ENCODE data around the gene RCBTB1. TPM values are rescaled to one million over a fixed set of nuclear protein-coding genes. Genes with fewer than 3 reads are reported as not detected.

RCBTB1 gene
- total RNA-seq, 1 experiment from 2014 or later = 41.1 TPM

- peaks cover 18% of the 10 kb centered on the region for H3K4me1 ChIP-seq (ENCODE audit: low read length)
- no peak overlapping the region for H3K4me2 ChIP-seq (ENCODE audit: low read depth, low read length, poor library complexity, severe bottlenecking)
- H3K27me3 ChIP-seq (ENCODE audit: low read length) = no peaks in the 10 kb centered on the region
- no peak overlapping the region for H2AFZ ChIP-seq (ENCODE audit: low read length)
- no peaks in the 10 kb centered on the region for H4K20me1 ChIP-seq (ENCODE audit: insufficient read depth, low read depth, low read length)
- H3K27ac ChIP-seq (ENCODE audit: low read length) = no peak overlapping the region
- H3K79me2 ChIP-seq (ENCODE audit: low read length) = no peaks in the 10 kb centered on the region
- no peak overlapping the region for H3K9ac ChIP-seq (ENCODE audit: low read length)
- no peak for DNase-seq
- H3K36me3 ChIP-seq (ENCODE audit: insufficient read depth, low read length) = peaks cover 57% of the 10 kb centered on the region
- H3K9me2 ChIP-seq (replicated peaks; ENCODE audit: insufficient read depth, low read length) = no peaks in the 10 kb centered on the region
- H3K9me3 ChIP-seq (ENCODE audit: low read length) = no peaks in the 10 kb centered on the region
- H3K4me3 ChIP-seq (ENCODE audit: low read length) = no peak overlapping the region
Measured at GRCh38 chr13:49543656-49544055, 41.7 kb downstream of the RCBTB1 start.

- no peaks in the 10 kb centered on the region for H3K9me3 ChIP-seq (ENCODE audit: low read length)
- no peak overlapping the region for H2AFZ ChIP-seq (ENCODE audit: low read length)
- DNase-seq = no peak
- H3K27me3 ChIP-seq (ENCODE audit: low read length) = no peaks in the 10 kb centered on the region
- H3K9me2 ChIP-seq (replicated peaks; ENCODE audit: insufficient read depth, low read length) = no peaks in the 10 kb centered on the region
- H3K79me2 ChIP-seq (ENCODE audit: low read length) = no peaks in the 10 kb centered on the region
- peaks cover 49% of the 10 kb centered on the region; the same call in 1 of the 2 replicates for H3K36me3 ChIP-seq (ENCODE audit: insufficient read depth, low read length)
- no peak overlapping the region for H3K4me2 ChIP-seq (ENCODE audit: low read depth, low read length, poor library complexity, severe bottlenecking)
- no peak overlapping the region for H3K9ac ChIP-seq (ENCODE audit: low read length)
- no peak overlapping the region for H3K4me3 ChIP-seq (ENCODE audit: low read length)
- H3K27ac ChIP-seq (ENCODE audit: low read length) = peak overlapping the region; percentile 71
- H3K4me1 ChIP-seq (ENCODE audit: low read length) = peaks cover 34% of the 10 kb centered on the region
- no peaks in the 10 kb centered on the region for H4K20me1 ChIP-seq (ENCODE audit: insufficient read depth, low read depth, low read length)
Measured at GRCh38 chr13:49540552-49540951, 44.8 kb downstream of the RCBTB1 start.

- H2AFZ ChIP-seq (ENCODE audit: low read length) = no peak overlapping the region
- H3K4me2 ChIP-seq (ENCODE audit: low read depth, low read length, poor library complexity, severe bottlenecking) = no peak overlapping the region
- no peaks in the 10 kb centered on the region for H3K27me3 ChIP-seq (ENCODE audit: low read length)
- H3K4me1 ChIP-seq (ENCODE audit: low read length) = peaks cover 34% of the 10 kb centered on the region
- peaks cover 44% of the 10 kb centered on the region; the same call in 1 of the 2 replicates for H3K36me3 ChIP-seq (ENCODE audit: insufficient read depth, low read length)
- H4K20me1 ChIP-seq (ENCODE audit: insufficient read depth, low read depth, low read length) = no peaks in the 10 kb centered on the region
- H3K9me3 ChIP-seq (ENCODE audit: low read length) = no peaks in the 10 kb centered on the region
- peak overlapping the region; percentile 71 for H3K27ac ChIP-seq (ENCODE audit: low read length)
- no peak overlapping the region for H3K4me3 ChIP-seq (ENCODE audit: low read length)
- no peak overlapping the region for H3K9ac ChIP-seq (ENCODE audit: low read length)
- DNase-seq = no peak
- H3K79me2 ChIP-seq (ENCODE audit: low read length) = peaks cover 3% of the 10 kb centered on the region; the same call in 1 of the 2 replicates
- H3K9me2 ChIP-seq (replicated peaks; ENCODE audit: insufficient read depth, low read length) = no peaks in the 10 kb centered on the region
Measured at GRCh38 chr13:49539746-49540145, 45.6 kb downstream of the RCBTB1 start.

- no peak overlapping the region for H3K9ac ChIP-seq (ENCODE audit: low read length)
- peaks cover 40% of the 10 kb centered on the region; the same call in 1 of the 2 replicates for H3K36me3 ChIP-seq (ENCODE audit: insufficient read depth, low read length)
- no peak overlapping the region for H3K4me2 ChIP-seq (ENCODE audit: low read depth, low read length, poor library complexity, severe bottlenecking)
- no peaks in the 10 kb centered on the region for H4K20me1 ChIP-seq (ENCODE audit: insufficient read depth, low read depth, low read length)
- H3K4me3 ChIP-seq (ENCODE audit: low read length) = no peak overlapping the region
- peaks cover 35% of the 10 kb centered on the region for H3K4me1 ChIP-seq (ENCODE audit: low read length)
- H3K27ac ChIP-seq (ENCODE audit: low read length) = peak overlapping the region; percentile 71
- no peaks in the 10 kb centered on the region for H3K9me3 ChIP-seq (ENCODE audit: low read length)
- H2AFZ ChIP-seq (ENCODE audit: low read length) = no peak overlapping the region
- no peaks in the 10 kb centered on the region for H3K27me3 ChIP-seq (ENCODE audit: low read length)
- H3K79me2 ChIP-seq (ENCODE audit: low read length) = peaks cover 3% of the 10 kb centered on the region; the same call in 1 of the 2 replicates
- no peaks in the 10 kb centered on the region for H3K9me2 ChIP-seq (replicated peaks; ENCODE audit: insufficient read depth, low read length)
- DNase-seq = no peak
Measured at GRCh38 chr13:49539313-49539712, 46.0 kb downstream of the RCBTB1 start.

GRCh38 chr13:49538404-49538803 lies 47.0 kb downstream of the RCBTB1 start:
- Histone ChIP-seq H3K4me2 (ENCODE audit: low read depth, low read length, poor library complexity, severe bottlenecking) (no peak overlapping the region), H3K9ac (ENCODE audit: low read length) (no peak overlapping the region), H3K27me3 (ENCODE audit: low read length) (no peaks in the 10 kb centered on the region), H3K4me3 (ENCODE audit: low read length) (no peak overlapping the region), H3K36me3 (ENCODE audit: insufficient read depth, low read length) (peaks cover 37% of the 10 kb centered on the region; the same call in 1 of the 2 replicates), H3K27ac (ENCODE audit: low read length) (no peak overlapping the region), H3K79me2 (ENCODE audit: low read length) (peaks cover 3% of the 10 kb centered on the region; the same call in 1 of the 2 replicates), H3K9me2 (replicated peaks; ENCODE audit: insufficient read depth, low read length) (no peaks in the 10 kb centered on the region), H4K20me1 (ENCODE audit: insufficient read depth, low read depth, low read length) (no peaks in the 10 kb centered on the region), H2AFZ (ENCODE audit: low read length) (no peak overlapping the region), H3K4me1 (ENCODE audit: low read length) (peaks cover 44% of the 10 kb centered on the region), H3K9me3 (ENCODE audit: low read length) (no peaks in the 10 kb centered on the region)
- no peak for DNase-seq

GRCh38 chr13:49536144-49536873 lies 49.0 kb downstream of the RCBTB1 start:
- Histone ChIP-seq H3K4me3 (ENCODE audit: low read length) (0 out of 2 replicates have a peak overlapping the region, but pooled peaks have one; percentile 15), H3K79me2 (ENCODE audit: low read length) (peaks cover 10% of the 10 kb centered on the region; the same call in 1 of the 2 replicates), H2AFZ (ENCODE audit: low read length) (peak overlapping the region; percentile 23; the same call in 1 of the 2 replicates), H3K36me3 (ENCODE audit: insufficient read depth, low read length) (peaks cover 32% of the 10 kb centered on the region; the same call in 1 of the 2 replicates), H3K4me2 (ENCODE audit: low read depth, low read length, poor library complexity, severe bottlenecking) (peak overlapping the region; percentile 40), H3K27me3 (ENCODE audit: low read length) (no peaks in the 10 kb centered on the region), H3K9me3 (ENCODE audit: low read length) (no peaks in the 10 kb centered on the region), H3K9ac (ENCODE audit: low read length) (peak overlapping the region; percentile 43), H3K9me2 (replicated peaks; ENCODE audit: insufficient read depth, low read length) (no peaks in the 10 kb centered on the region), H3K27ac (ENCODE audit: low read length) (peak overlapping the region; percentile 83), H4K20me1 (ENCODE audit: insufficient read depth, low read depth, low read length) (no peaks in the 10 kb centered on the region), H3K4me1 (ENCODE audit: low read length) (peaks cover 57% of the 10 kb centered on the region)
- DNase-seq = peak; percentile 76

GRCh38 chr13:49533591-49534269 lies 51.6 kb downstream of the RCBTB1 start:
- Histone ChIP-seq H3K4me1 (ENCODE audit: low read length) (peaks cover 54% of the 10 kb centered on the region), H3K4me2 (ENCODE audit: low read depth, low read length, poor library complexity, severe bottlenecking) (peak overlapping the region; percentile 53), H3K4me3 (ENCODE audit: low read length) (peak overlapping the region; percentile 10), H3K9ac (ENCODE audit: low read length) (peak overlapping the region; percentile 40), H3K9me3 (ENCODE audit: low read length) (no peaks in the 10 kb centered on the region), H3K27ac (ENCODE audit: low read length) (peak overlapping the region; percentile 82), H3K36me3 (ENCODE audit: insufficient read depth, low read length) (peaks cover 22% of the 10 kb centered on the region; the same call in 1 of the 2 replicates), H4K20me1 (ENCODE audit: insufficient read depth, low read depth, low read length) (no peaks in the 10 kb centered on the region), H2AFZ (ENCODE audit: low read length) (0 out of 2 replicates have a peak overlapping the region, but pooled peaks have one; percentile 17), H3K79me2 (ENCODE audit: low read length) (peaks cover 10% of the 10 kb centered on the region; the same call in 1 of the 2 replicates), H3K27me3 (ENCODE audit: low read length) (no peaks in the 10 kb centered on the region), H3K9me2 (replicated peaks; ENCODE audit: insufficient read depth, low read length) (no peaks in the 10 kb centered on the region)
- peak; percentile 69 for DNase-seq

- Histone ChIP-seq H3K27ac (ENCODE audit: low read length) (peak overlapping the region; percentile 82), H3K9me2 (replicated peaks; ENCODE audit: insufficient read depth, low read length) (no peaks in the 10 kb centered on the region), H3K36me3 (ENCODE audit: insufficient read depth, low read length) (peaks cover 24% of the 10 kb centered on the region; the same call in 1 of the 2 replicates), H3K27me3 (ENCODE audit: low read length) (no peaks in the 10 kb centered on the region), H3K4me1 (ENCODE audit: low read length) (peaks cover 61% of the 10 kb centered on the region), H4K20me1 (ENCODE audit: insufficient read depth, low read depth, low read length) (no peaks in the 10 kb centered on the region), H3K4me2 (ENCODE audit: low read depth, low read length, poor library complexity, severe bottlenecking) (peak overlapping the region; percentile 53), H3K4me3 (ENCODE audit: low read length) (0 out of 2 replicates have a peak overlapping the region, but pooled peaks have one; percentile 10), H2AFZ (ENCODE audit: low read length) (no peak overlapping the region), H3K9ac (ENCODE audit: low read length) (no peak overlapping the region), H3K9me3 (ENCODE audit: low read length) (no peaks in the 10 kb centered on the region), H3K79me2 (ENCODE audit: low read length) (peaks cover 10% of the 10 kb centered on the region; the same call in 1 of the 2 replicates)
- no peak for DNase-seq
Measured at GRCh38 chr13:49533011-49533410, 52.3 kb downstream of the RCBTB1 start.

Measured in Karpas-422 (cell line).